ENCODE data around the gene VWA8. TPM values are rescaled to one million over a fixed set of nuclear protein-coding genes. Genes with fewer than 3 reads are reported as not detected.

VWA8 gene
- total and polyA plus RNA-seq, 4 donors: 7.1 to 50.3 (median 12.4) TPM

GRCh38 chr13:41601718-41602445, 359.0 kb downstream of the VWA8 start:
- TF ChIP-seq FOXA2 (IDR thresholded peaks at IDR 0.05): no peak
- no peak for TF ChIP-seq HNF4G (IDR thresholded peaks at IDR 0.05)
- TF ChIP-seq EGR1 (IDR thresholded peaks at IDR 0.05; ENCODE audit: low read depth in 2 of 2): no peak
- TF ChIP-seq CTCF (IDR thresholded peaks at IDR 0.05; ENCODE audit: low read depth, low read length, missing input control): no peak
- no peak for TF ChIP-seq SP1 (IDR thresholded peaks at IDR 0.05)
- TF ChIP-seq JUND (IDR thresholded peaks at IDR 0.05): no peak
- no peak for TF ChIP-seq FOXA1 (IDR thresholded peaks at IDR 0.05)
- TF ChIP-seq RAD21 (IDR thresholded peaks at IDR 0.05): no peak
- no peak for TF ChIP-seq HNF4A (conservative IDR thresholded peaks at IDR 0.05)
- TF ChIP-seq TAF1 (conservative IDR thresholded peaks at IDR 0.05): no peak
- TF ChIP-seq RXRA (IDR thresholded peaks at IDR 0.05): no peak
- TF ChIP-seq ATF3 (IDR thresholded peaks at IDR 0.05): no peak
- TF ChIP-seq MAX (IDR thresholded peaks at IDR 0.05): no peak
- WGBS: 97% methylated on average over 7 of the region's 7 CpGs
- no peak overlapping the region for H3K27ac ChIP-seq (ENCODE audit: low read depth in 1 of 2, low read length in 2 of 2)
- no peaks in the 10 kb centered on the region for H3K9me3 ChIP-seq (ENCODE audit: control insufficient read depth in 4 of 4, low read length in 3 of 4)
- H3K4me1 ChIP-seq (ENCODE audit: control insufficient read depth in 4 of 4, insufficient read depth in 4 of 4, low read length in 3 of 4): no peaks in the 10 kb centered on the region
- H3K36me3 ChIP-seq (ENCODE audit: control insufficient read depth in 4 of 4, insufficient read depth in 3 of 4, low read depth in 1 of 4, low read length in 3 of 4): peaks cover 1 to 25% (median 10%) of the 10 kb centered on the region in 4 donors
- H3K27me3 ChIP-seq (ENCODE audit: control insufficient read depth in 4 of 4, insufficient read depth in 4 of 4, low read length in 3 of 4): no peaks in the 10 kb centered on the region
- no peak overlapping the region for H3K9ac ChIP-seq (ENCODE audit: low read depth in 1 of 2, low read length in 2 of 2)
- H3K4me3 ChIP-seq (ENCODE audit: low read depth in 1 of 3, low read length in 3 of 3): no peak overlapping the region
- no peak for DNase-seq (ENCODE audit: low spot score)

DNA sequence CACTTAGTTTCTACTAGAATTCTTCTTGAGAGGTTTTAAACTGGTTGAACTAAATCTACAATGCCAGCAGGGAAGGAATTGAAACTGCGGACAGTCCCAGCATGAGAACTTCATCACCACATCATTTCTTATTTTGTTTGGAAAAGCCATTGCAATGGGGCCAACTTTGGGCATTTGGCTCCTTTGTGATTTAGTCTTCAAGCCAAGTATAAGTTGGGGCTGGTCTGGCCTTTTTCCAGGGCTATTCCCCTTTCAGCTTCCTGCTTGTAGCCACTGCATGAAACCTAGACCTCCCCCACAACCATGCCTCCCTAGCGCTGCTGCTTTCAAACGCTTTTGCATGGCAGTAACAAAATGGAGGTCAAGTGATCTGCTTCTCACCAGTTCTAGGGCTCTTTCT, 361.3 kb downstream of the VWA8 start:
- Histone ChIP-seq H3K4me3 (ENCODE audit: low read depth in 1 of 3, low read length in 3 of 3) (no peak overlapping the region), H3K27me3 (ENCODE audit: control insufficient read depth in 4 of 4, insufficient read depth in 4 of 4, low read length in 3 of 4) (no peaks in the 10 kb centered on the region), H3K9ac (ENCODE audit: low read depth in 1 of 2, low read length in 2 of 2) (no peak overlapping the region), H3K27ac (ENCODE audit: low read depth in 1 of 2, low read length in 2 of 2) (no peak overlapping the region), H3K4me1 (ENCODE audit: control insufficient read depth in 4 of 4, insufficient read depth in 4 of 4, low read length in 3 of 4) (no peaks in the 10 kb centered on the region), H3K36me3 (ENCODE audit: control insufficient read depth in 4 of 4, insufficient read depth in 3 of 4, low read depth in 1 of 4, low read length in 3 of 4) (peaks cover 0 to 17% (median 3%) of the 10 kb centered on the region in 4 donors), H3K9me3 (ENCODE audit: control insufficient read depth in 4 of 4, low read length in 3 of 4) (no peaks in the 10 kb centered on the region)
- DNase-seq (ENCODE audit: low spot score): no peak
- TF ChIP-seq RAD21 (IDR thresholded peaks at IDR 0.05): no peak
- TF ChIP-seq TAF1 (conservative IDR thresholded peaks at IDR 0.05): no peak
- TF ChIP-seq SP1 (IDR thresholded peaks at IDR 0.05): no peak
- no peak for TF ChIP-seq EGR1 (IDR thresholded peaks at IDR 0.05; ENCODE audit: low read depth in 2 of 2)
- TF ChIP-seq FOXA2 (IDR thresholded peaks at IDR 0.05): no peak
- no peak for TF ChIP-seq CTCF (IDR thresholded peaks at IDR 0.05; ENCODE audit: low read depth, low read length, missing input control)
- no peak for TF ChIP-seq ATF3 (IDR thresholded peaks at IDR 0.05)
- no peak for TF ChIP-seq HNF4A (conservative IDR thresholded peaks at IDR 0.05)
- TF ChIP-seq ZBTB33 (IDR thresholded peaks at IDR 0.05): no peak
- TF ChIP-seq JUND (IDR thresholded peaks at IDR 0.05): no peak
- TF ChIP-seq MAX (IDR thresholded peaks at IDR 0.05): no peak
- TF ChIP-seq NR2F2 (IDR thresholded peaks at IDR 0.05): no peak
- TF ChIP-seq FOXA1 (IDR thresholded peaks at IDR 0.05): no peak
- TF ChIP-seq RXRA (IDR thresholded peaks at IDR 0.05): no peak
- TF ChIP-seq GABPA (IDR thresholded peaks at IDR 0.05 in 1 of 2, conservative IDR thresholded peaks at IDR 0.05 in 1 of 2): no peak
- TF ChIP-seq HNF4G (IDR thresholded peaks at IDR 0.05): no peak
- no peak for TF ChIP-seq YY1 (IDR thresholded peaks at IDR 0.05)
- TF ChIP-seq, protein P1, sequence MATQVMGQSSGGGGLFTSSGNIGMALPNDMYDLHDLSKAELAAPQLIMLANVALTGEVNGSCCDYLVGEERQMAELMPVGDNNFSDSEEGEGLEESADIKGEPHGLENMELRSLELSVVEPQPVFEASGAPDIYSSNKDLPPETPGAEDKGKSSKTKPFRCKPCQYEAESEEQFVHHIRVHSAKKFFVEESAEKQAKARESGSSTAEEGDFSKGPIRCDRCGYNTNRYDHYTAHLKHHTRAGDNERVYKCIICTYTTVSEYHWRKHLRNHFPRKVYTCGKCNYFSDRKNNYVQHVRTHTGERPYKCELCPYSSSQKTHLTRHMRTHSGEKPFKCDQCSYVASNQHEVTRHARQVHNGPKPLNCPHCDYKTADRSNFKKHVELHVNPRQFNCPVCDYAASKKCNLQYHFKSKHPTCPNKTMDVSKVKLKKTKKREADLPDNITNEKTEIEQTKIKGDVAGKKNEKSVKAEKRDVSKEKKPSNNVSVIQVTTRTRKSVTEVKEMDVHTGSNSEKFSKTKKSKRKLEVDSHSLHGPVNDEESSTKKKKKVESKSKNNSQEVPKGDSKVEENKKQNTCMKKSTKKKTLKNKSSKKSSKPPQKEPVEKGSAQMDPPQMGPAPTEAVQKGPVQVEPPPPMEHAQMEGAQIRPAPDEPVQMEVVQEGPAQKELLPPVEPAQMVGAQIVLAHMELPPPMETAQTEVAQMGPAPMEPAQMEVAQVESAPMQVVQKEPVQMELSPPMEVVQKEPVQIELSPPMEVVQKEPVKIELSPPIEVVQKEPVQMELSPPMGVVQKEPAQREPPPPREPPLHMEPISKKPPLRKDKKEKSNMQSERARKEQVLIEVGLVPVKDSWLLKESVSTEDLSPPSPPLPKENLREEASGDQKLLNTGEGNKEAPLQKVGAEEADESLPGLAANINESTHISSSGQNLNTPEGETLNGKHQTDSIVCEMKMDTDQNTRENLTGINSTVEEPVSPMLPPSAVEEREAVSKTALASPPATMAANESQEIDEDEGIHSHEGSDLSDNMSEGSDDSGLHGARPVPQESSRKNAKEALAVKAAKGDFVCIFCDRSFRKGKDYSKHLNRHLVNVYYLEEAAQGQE (IDR thresholded peaks at IDR 0.05): no peak
- WGBS: 93% methylated on average over 3 of the region's 3 CpGs
